ENCODE data around the gene PRKCA.

DNA sequence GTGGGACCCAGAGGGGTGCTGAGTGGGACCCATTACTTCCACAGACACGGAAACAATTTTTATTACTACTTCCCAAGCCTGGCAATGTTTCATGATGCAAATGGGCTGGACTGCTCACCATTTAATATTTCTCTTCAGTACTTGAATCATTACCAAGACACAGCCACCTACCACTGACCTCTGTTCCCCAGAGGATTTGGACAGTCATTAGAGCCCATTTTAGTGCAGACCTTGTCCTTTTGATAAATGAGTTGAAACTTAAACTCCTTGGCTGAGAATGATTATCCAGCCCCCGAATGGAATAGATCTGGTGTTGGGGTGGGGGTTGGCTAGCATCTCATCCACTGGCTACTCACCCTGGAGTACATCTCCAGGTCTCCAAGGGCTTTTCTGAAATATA is 39.6 kb upstream of the PRKCA start:
- TF ChIP-seq POLR2A (IDR thresholded peaks at IDR 0.05; ENCODE audit: low read depth, low read length) (no peak), TAF1 (IDR thresholded peaks at IDR 0.05; ENCODE audit: borderline replicate concordance, low read depth, low read length) (no peak)
